CD4-positive, alpha-beta T cell (primary cell): Measurements from ENCODE around the gene OR10H4. TPM values are rescaled to one million over a fixed set of nuclear protein-coding genes. Genes with fewer than 3 reads are reported as not detected.

Experiments used
- ATAC-seq: fragments of 200-7000 bp; cut with Tn5 transposase; one replicate; pipeline ENCODE4 v1.10.0; 2022; ENCODE audit warnings: mild to moderate bottlenecking; ENCODE audit not compliant: poor library complexity
- CTCF ChIA-PET: fragments of 350-600 bp; sonication (Branson Sonifier 250); formaldehyde crosslinking; loops from one replicate; lab custom pipeline; 2021; ENCODE audit warnings: antibody characterized with exemption, inconsistent platforms; lab: Charles Lee
- POLR2A ChIA-PET: fragments of 350-600 bp; sonication (Branson Sonifier 250); formaldehyde crosslinking; loops from one replicate; lab custom pipeline; 2021; ENCODE audit warnings: antibody characterized with exemption, inconsistent platforms; lab: Charles Lee
- DNase-seq, 14 experiments: peaks; one replicate each; pipeline ENCODE4 v3.0.0-alpha.2; 2013 to 2020; ENCODE audit warnings: mixed read lengths in 2 of 14
- H3K27ac ChIP-seq, 2 donors: one replicate each; pipeline versions ENCODE4 v1.5.1 to v1.7.0; 2013; ENCODE audit warnings: low read length in 2 of 2, low read depth in 1 of 2, mild to moderate bottlenecking in 1 of 2
- H3K27me3 ChIP-seq, 2 experiments: 1 replicate in 1 of 2; 2 replicates in 1 of 2; pipeline versions ENCODE4 v1.6.1 to v1.7.0; 2013; ENCODE audit warnings: low read length in 2 of 2, control low read depth in 1 of 2, mild to moderate bottlenecking in 1 of 2, moderate library complexity in 1 of 2; ENCODE audit not compliant: insufficient read depth in 2 of 2, control insufficient read depth in 1 of 2
- H3K36me3 ChIP-seq: one replicate; pipeline ENCODE4 v1.6.1; 2013; ENCODE audit warnings: low read length, control low read depth; ENCODE audit not compliant: insufficient read depth
- H3K4me1 ChIP-seq: one replicate; pipeline ENCODE4 v1.6.1; 2013; ENCODE audit warnings: low read length, control low read depth; ENCODE audit not compliant: insufficient read depth
- H3K4me3 ChIP-seq: one replicate; pipeline ENCODE4 v1.5.1; 2013; ENCODE audit warnings: mild to moderate bottlenecking, low read length, moderate library complexity
- H3K9me3 ChIP-seq, 2 experiments: 1 replicate in 1 of 2; 2 replicates in 1 of 2; pipeline versions ENCODE4 v1.6.1 to v1.7.0; 2013; ENCODE audit warnings: low read length in 2 of 2, mild to moderate bottlenecking in 2 of 2, control low read depth in 1 of 2, moderate library complexity in 1 of 2; ENCODE audit not compliant: control insufficient read depth in 1 of 2, insufficient read depth in 1 of 2
- H3K27ac Mint-ChIP-seq: one replicate; pipeline ENCODE4 v1.8.0; 2020; ENCODE audit warnings: mixed read lengths
- H3K27me3 Mint-ChIP-seq: one replicate; pipeline ENCODE4 v1.8.0; 2021; ENCODE audit warnings: mixed read lengths
- H3K36me3 Mint-ChIP-seq: one replicate; pipeline ENCODE4 v1.8.0; 2021; ENCODE audit warnings: low read depth, mixed read lengths
- H3K4me1 Mint-ChIP-seq: one replicate; pipeline ENCODE4 v1.8.0; 2021; ENCODE audit warnings: low read depth, mixed read lengths
- H3K4me3 Mint-ChIP-seq: one replicate; pipeline ENCODE4 v1.8.0; 2020; ENCODE audit warnings: mild to moderate bottlenecking, mixed read lengths
- H3K9me3 Mint-ChIP-seq: one replicate; pipeline ENCODE4 v1.8.0; 2020; ENCODE audit warnings: mixed read lengths
- CTCF ChIP-seq: fragments of 200-600 bp; IDR thresholded peaks from one replicate; pipeline ENCODE4 v1.8.0; 2022; ENCODE audit warnings: antibody characterized with exemption, mild to moderate bottlenecking
- intact Hi-C, 2 experiments: fragments of 100-400 bp; cut with DNase I in 1 of 2; cut with micrococcal nuclease in 1 of 2; formaldehyde crosslinking; loops; one replicate each; pipeline versions ENCODE4 v1.15.1 to v1.9.0; 2023 to 2025; cut with DNase I, micrococcal nuclease
- total RNA-seq, 174 experiments: library from RNA in 2 of 174; stranded (reverse) in 2 of 174; gene quantifications; one replicate each; pipeline ENCODE4 v1.2.3 and lab custom pipeline; 2021 to 2026

Gene OR10H4
- total RNA-seq, 2 experiments from 2014 or later: not detected

GRCh38 chr19:15936950-15937349 lies 11.9 kb upstream of the OR10H4 start:
- no peaks in the 10 kb centered on the region for H3K36me3 ChIP-seq
- H3K9me3 ChIP-seq: peaks cover 0 to 16% of the 10 kb centered on the region in 2 experiments
- CTCF ChIA-PET: no interaction called here
- intact Hi-C loops: no loop called here
- Mint-ChIP-seq H3K36me3 (no peaks in the 10 kb centered on the region), H3K4me1 (no peaks in the 10 kb centered on the region), H3K4me3 (no peak overlapping the region), H3K27ac (no peak overlapping the region), H3K27me3 (peaks cover 6% of the 10 kb centered on the region), H3K9me3 (no peaks in the 10 kb centered on the region)
- DNase-seq: no peak
- POLR2A ChIA-PET: no interaction called here
- H3K4me3 ChIP-seq: no peak overlapping the region
- no peak for TF ChIP-seq CTCF
- no peak overlapping the region for H3K27ac ChIP-seq
- no peak for ATAC-seq
- H3K4me1 ChIP-seq: no peaks in the 10 kb centered on the region
- H3K27me3 ChIP-seq: peaks cover 25 to 29% of the 10 kb centered on the region in 2 experiments

- H3K4me3 Mint-ChIP-seq: no peak overlapping the region
- Histone ChIP-seq H3K4me1 (no peaks in the 10 kb centered on the region), H3K9me3 (peaks cover 0 to 16% of the 10 kb centered on the region in 2 experiments), H3K27me3 (peaks cover 25 to 29% of the 10 kb centered on the region in 2 experiments), H3K4me3 (no peak overlapping the region), H3K27ac (no peak overlapping the region), H3K36me3 (no peaks in the 10 kb centered on the region)
- H3K36me3 Mint-ChIP-seq: no peaks in the 10 kb centered on the region
- no peaks in the 10 kb centered on the region for H3K9me3 Mint-ChIP-seq
- no peak for TF ChIP-seq CTCF
- intact Hi-C loops: no loop called here
- DNase-seq: no peak
- no peaks in the 10 kb centered on the region for H3K4me1 Mint-ChIP-seq
- no peak for ATAC-seq
- CTCF ChIA-PET: no interaction called here
- H3K27ac Mint-ChIP-seq: no peak overlapping the region
- POLR2A ChIA-PET: no interaction called here
- H3K27me3 Mint-ChIP-seq: peaks cover 10% of the 10 kb centered on the region
Measured at GRCh38 chr19:15937771-15938170, 11.0 kb upstream of the OR10H4 start.

- Mint-ChIP-seq H3K4me1 (no peaks in the 10 kb centered on the region), H3K36me3 (no peaks in the 10 kb centered on the region), H3K27me3 (peaks cover 40% of the 10 kb centered on the region), H3K27ac (no peak overlapping the region), H3K9me3 (peaks cover 9% of the 10 kb centered on the region), H3K4me3 (no peak overlapping the region)
- DNase-seq (no peak), ATAC-seq (no peak)
- ChIA-PET CTCF (no interaction called here), POLR2A (no interaction called here)
- Histone ChIP-seq H3K27ac (no peak overlapping the region), H3K36me3 (no peaks in the 10 kb centered on the region), H3K4me1 (no peaks in the 10 kb centered on the region), H3K9me3 (peaks cover 9 to 11% of the 10 kb centered on the region in 2 experiments), H3K27me3 (peaks cover 9 to 10% of the 10 kb centered on the region in 2 experiments), H3K4me3 (no peak overlapping the region)
- TF ChIP-seq CTCF: no peak
- intact Hi-C loops: no loop called here
Measured at GRCh38 chr19:15944401-15944800, 4.4 kb upstream of the OR10H4 start.
